Smooth muscle cell (in vitro differentiated cells): ENCODE measurements around the gene CFL2. TPM values are rescaled to one million over a fixed set of nuclear protein-coding genes. Genes with fewer than 3 reads are reported as not detected.
A peak's percentile ranks its signal among the peaks of the same experiment; 100 is the strongest.

Experiments
- DNase-seq: peaks from one replicate; lab custom pipeline; 2025; ENCODE audit not compliant: unreplicated experiment; lab: John Stamatoyannopoulos, UW
- H2AFZ ChIP-seq: fragments of 200-600 bp; sonication (generic); 2 replicates; pipeline ENCODE4 v1.6.0; 2016; ENCODE audit warnings: antibody characterized with exemption, low read depth, mild to moderate bottlenecking
- H3F3A ChIP-seq: fragments of 200-600 bp; sonication (generic); 2 replicates; pipeline ENCODE4 v1.6.0; 2017; ENCODE audit warnings: antibody characterized with exemption, low read depth
- H3K27ac ChIP-seq: fragments of 200-600 bp; sonication (generic); 2 replicates; pipeline ENCODE4 v1.5.1; 2016; ENCODE audit warnings: low read depth, mild to moderate bottlenecking
- H3K27me3 ChIP-seq: fragments of 200-600 bp; sonication (generic); 2 replicates; pipeline ENCODE4 v1.6.1; 2016; ENCODE audit warnings: low read depth, mild to moderate bottlenecking
- H3K36me3 ChIP-seq: fragments of 200-600 bp; sonication (generic); 2 replicates; pipeline ENCODE4 v1.5.1; 2016; ENCODE audit warnings: low read depth
- H3K4me1 ChIP-seq: fragments of 200-600 bp; sonication (generic); 2 replicates; pipeline ENCODE4 v1.5.1; 2016; ENCODE audit warnings: low read depth
- H3K4me2 ChIP-seq: fragments of 200-600 bp; sonication (generic); 2 replicates; pipeline ENCODE4 v1.6.0; 2016; ENCODE audit warnings: mild to moderate bottlenecking
- H3K4me3 ChIP-seq: fragments of 200-600 bp; sonication (generic); 2 replicates; pipeline ENCODE4 v1.5.1; 2016; ENCODE audit warnings: mild to moderate bottlenecking
- H3K79me2 ChIP-seq: fragments of 200-600 bp; sonication (generic); 2 replicates; pipeline ENCODE4 v1.6.0; 2016; ENCODE audit warnings: low read depth, mild to moderate bottlenecking
- H3K9ac ChIP-seq: fragments of 200-600 bp; sonication (generic); 2 replicates; pipeline ENCODE4 v1.6.0; 2016; ENCODE audit warnings: low read depth
- H3K9me3 ChIP-seq: fragments of 200-600 bp; sonication (generic); replicated peaks from 2 replicates; pipeline ENCODE4 v1.5.1; 2016; ENCODE audit warnings: low read depth
- H4K20me1 ChIP-seq: fragments of 200-600 bp; sonication (generic); 2 replicates; pipeline ENCODE4 v1.6.0; 2016; ENCODE audit warnings: low read depth
- WGBS: methylation state at CpG from one replicate; pipeline ENCODE4 v1.1.7; 2016; ENCODE audit warnings: low lambda C conversion rate; 5-methylcytosine and 5-hydroxymethylcytosine counted together
- polyA plus RNA-seq: library from polyadenylated mRNA; unstranded; fragments of >200 nt; fragmentation: Nextera tagmentation; extraction: Ambion mirVana; gene quantifications from 2 replicates; pipeline ENCODE4 v1.2.1, GENCODE V29; 2016
- total RNA-seq: library from RNA; depleted of rRNA; stranded (reverse); fragments of >200 nt; gene quantifications from 2 replicates; pipeline ENCODE4 v1.2.3, GENCODE V29; 2014
- TF ChIP-seq, protein P1 (sequence below): fragments of 200-600 bp; sonication (generic); IDR thresholded peaks from 2 replicates; pipeline ENCODE4 v1.5.1; 2017; ENCODE audit warnings: borderline replicate concordance, mild to moderate bottlenecking, antibody characterized with exemption; ENCODE audit not compliant: insufficient read depth, poor library complexity, severe bottlenecking

Gene CFL2
- total and polyA plus RNA-seq, 2 experiments from 2014 or later, result 64.5 to 71.7 TPM

DNA sequence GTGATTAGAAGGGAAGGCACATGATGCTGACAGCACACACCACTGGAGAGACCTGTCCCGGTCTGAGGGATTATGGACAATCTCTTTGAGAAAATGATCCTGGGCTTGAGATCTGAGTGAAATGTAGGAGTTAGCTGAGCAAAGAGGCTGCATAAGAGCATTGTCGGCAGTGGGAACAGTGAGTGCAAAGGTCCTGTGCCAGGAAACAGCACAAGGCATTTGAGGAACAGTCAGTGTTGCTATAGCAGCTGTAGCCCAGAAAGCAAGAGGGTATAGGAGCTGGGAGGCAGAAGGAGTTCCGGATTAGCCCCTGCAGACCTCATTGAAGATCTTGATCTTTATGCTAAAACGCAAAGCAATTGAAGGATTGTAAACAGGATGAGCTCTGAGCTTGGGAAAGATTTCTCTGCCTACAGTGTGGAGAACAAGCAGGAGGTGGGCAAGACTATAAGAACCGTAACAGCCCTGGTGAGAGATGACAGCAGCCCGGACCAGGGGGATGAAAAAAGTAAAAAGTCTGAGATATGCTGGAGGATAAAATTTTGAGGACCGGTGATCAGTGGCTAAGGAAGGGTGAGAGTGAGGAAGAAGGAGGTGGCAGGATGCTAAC is 28.5 kb downstream of the CFL2 start:
- Histone ChIP-seq H3K27me3 (no peaks in the 10 kb centered on the region), H3K9ac (no peak overlapping the region), H3K79me2 (no peaks in the 10 kb centered on the region), H4K20me1 (no peaks in the 10 kb centered on the region), H3K36me3 (no peaks in the 10 kb centered on the region), H3K4me2 (no peak overlapping the region), H2AFZ (no peak overlapping the region), H3K4me1 (no peaks in the 10 kb centered on the region), H3K9me3 (no peaks in the 10 kb centered on the region), H3F3A (no peaks in the 10 kb centered on the region), H3K27ac (no peak overlapping the region), H3K4me3 (no peak overlapping the region)
- TF ChIP-seq, protein P1, sequence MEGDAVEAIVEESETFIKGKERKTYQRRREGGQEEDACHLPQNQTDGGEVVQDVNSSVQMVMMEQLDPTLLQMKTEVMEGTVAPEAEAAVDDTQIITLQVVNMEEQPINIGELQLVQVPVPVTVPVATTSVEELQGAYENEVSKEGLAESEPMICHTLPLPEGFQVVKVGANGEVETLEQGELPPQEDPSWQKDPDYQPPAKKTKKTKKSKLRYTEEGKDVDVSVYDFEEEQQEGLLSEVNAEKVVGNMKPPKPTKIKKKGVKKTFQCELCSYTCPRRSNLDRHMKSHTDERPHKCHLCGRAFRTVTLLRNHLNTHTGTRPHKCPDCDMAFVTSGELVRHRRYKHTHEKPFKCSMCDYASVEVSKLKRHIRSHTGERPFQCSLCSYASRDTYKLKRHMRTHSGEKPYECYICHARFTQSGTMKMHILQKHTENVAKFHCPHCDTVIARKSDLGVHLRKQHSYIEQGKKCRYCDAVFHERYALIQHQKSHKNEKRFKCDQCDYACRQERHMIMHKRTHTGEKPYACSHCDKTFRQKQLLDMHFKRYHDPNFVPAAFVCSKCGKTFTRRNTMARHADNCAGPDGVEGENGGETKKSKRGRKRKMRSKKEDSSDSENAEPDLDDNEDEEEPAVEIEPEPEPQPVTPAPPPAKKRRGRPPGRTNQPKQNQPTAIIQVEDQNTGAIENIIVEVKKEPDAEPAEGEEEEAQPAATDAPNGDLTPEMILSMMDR, result no peak
- 49% methylated on average over 7 of the region's 7 CpGs for WGBS
- DNase-seq, result no peak

DNA sequence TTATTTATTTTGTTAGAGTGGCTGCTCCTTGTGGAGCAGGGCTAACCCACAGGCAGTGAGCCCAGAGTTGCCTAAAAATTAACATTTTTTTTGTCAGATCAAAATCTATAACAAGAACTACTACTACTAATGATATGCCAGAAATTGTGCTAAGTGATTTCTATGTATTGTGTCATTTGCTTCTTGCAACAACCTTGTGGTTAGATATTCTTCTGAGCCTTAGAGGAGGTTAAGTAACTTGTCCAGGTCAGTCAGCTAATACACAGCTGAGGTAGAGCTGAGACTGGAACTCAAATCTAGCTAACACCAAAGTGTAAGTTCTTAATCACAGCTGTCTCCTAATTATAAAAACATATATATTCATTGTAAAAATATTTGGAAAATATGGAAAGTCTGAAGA is 29.8 kb downstream of the CFL2 start:
- Histone ChIP-seq H4K20me1 (no peaks in the 10 kb centered on the region), H3K36me3 (no peaks in the 10 kb centered on the region), H3K27me3 (no peaks in the 10 kb centered on the region), H3K27ac (no peak overlapping the region), H3K79me2 (no peaks in the 10 kb centered on the region), H3K4me3 (no peak overlapping the region), H3F3A (no peaks in the 10 kb centered on the region), H3K4me2 (no peak overlapping the region), H3K4me1 (no peaks in the 10 kb centered on the region), H3K9me3 (no peaks in the 10 kb centered on the region), H2AFZ (no peak overlapping the region), H3K9ac (no peak overlapping the region)
- no peak for DNase-seq
- TF ChIP-seq, protein P1, result no peak

DNA sequence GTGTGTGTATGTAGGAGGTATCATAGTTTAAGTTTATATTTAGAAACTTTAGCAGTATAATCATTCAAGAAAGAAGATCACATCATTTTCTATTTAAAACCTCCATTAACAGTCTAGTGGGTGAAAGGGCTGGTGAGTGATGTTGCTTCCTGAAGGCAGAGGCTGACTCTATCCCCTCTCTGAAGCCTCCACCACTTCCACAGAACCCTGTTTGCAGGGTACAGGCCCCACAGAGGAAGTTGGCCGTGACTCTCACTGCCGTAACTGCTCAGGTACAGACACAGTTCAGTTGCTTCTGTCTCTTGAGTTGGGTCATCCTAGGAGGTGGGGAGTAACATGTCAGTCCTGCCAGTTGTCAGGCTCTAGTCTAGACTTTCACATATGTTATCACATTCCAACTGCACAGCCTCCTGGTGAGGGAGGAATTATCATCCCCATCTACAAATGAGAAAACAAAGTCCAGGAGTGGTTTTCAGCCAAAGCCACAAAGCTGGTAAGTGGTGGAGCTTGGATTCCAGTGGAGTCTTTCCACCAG is 31.5 kb downstream of the CFL2 start:
- Histone ChIP-seq H2AFZ (no peak overlapping the region), H3K9ac (no peak overlapping the region), H3K79me2 (no peaks in the 10 kb centered on the region), H3K27ac (no peak overlapping the region), H3K27me3 (no peaks in the 10 kb centered on the region), H3K4me3 (no peak overlapping the region), H4K20me1 (no peaks in the 10 kb centered on the region), H3K4me2 (peak overlapping the region; percentile 6), H3F3A (no peaks in the 10 kb centered on the region), H3K4me1 (no peaks in the 10 kb centered on the region), H3K36me3 (no peaks in the 10 kb centered on the region), H3K9me3 (no peaks in the 10 kb centered on the region)
- TF ChIP-seq, protein P1, result no peak
- 69% methylated on average over 2 of the region's 2 CpGs for WGBS
- no peak for DNase-seq
